CD14-positive monocyte (primary cell): ENCODE data around the gene GOLGA6L7. TPM values are rescaled to one million over a fixed set of nuclear protein-coding genes. Genes with fewer than 3 reads are reported as not detected.

ENCODE experiments used
- DNase-seq, 3 donors: peaks; one replicate each; pipeline ENCODE4 v3.0.0-alpha.2; 2011 to 2022
- H2AFZ ChIP-seq: 2 replicates; pipeline ENCODE4 v1.6.0; 2012; ENCODE audit warnings: mild to moderate bottlenecking, low read depth, low read length, inconsistent platforms; ENCODE audit not compliant: insufficient read depth, poor library complexity, severe bottlenecking
- H3K27ac ChIP-seq, 2 donors: 1 replicate in 1 of 2; 2 replicates in 1 of 2; pipeline ENCODE4 v1.5.1; 2012 to 2013; ENCODE audit warnings: low read length in 2 of 2, control low read depth in 1 of 2, inconsistent platforms in 1 of 2, low read depth in 1 of 2, mild to moderate bottlenecking in 1 of 2
- H3K27me3 ChIP-seq, 2 donors: one replicate each; pipeline versions ENCODE4 v1.6.0 to v1.6.1; 2011 to 2013; ENCODE audit warnings: low read length in 2 of 2; ENCODE audit not compliant: control insufficient read depth in 2 of 2, insufficient read depth in 2 of 2
- H3K36me3 ChIP-seq, 2 donors: replicated peaks in 1 of 2; 1 replicate in 1 of 2; 2 replicates in 1 of 2; pipeline versions ENCODE4 v1.5.1 to v1.6.1; 2012 to 2013; ENCODE audit warnings: low read length in 2 of 2, control low read depth in 1 of 2, inconsistent platforms in 1 of 2, mild to moderate bottlenecking in 1 of 2; ENCODE audit not compliant: insufficient read depth in 2 of 2, control insufficient read depth in 1 of 2
- H3K4me1 ChIP-seq, 2 donors: 1 replicate in 1 of 2; 2 replicates in 1 of 2; pipeline versions ENCODE4 v1.5.1 to v1.6.1; 2012 to 2013; ENCODE audit warnings: low read length in 2 of 2, control low read depth in 1 of 2, inconsistent platforms in 1 of 2, mild to moderate bottlenecking in 1 of 2, moderate library complexity in 1 of 2; ENCODE audit not compliant: insufficient read depth in 2 of 2, control insufficient read depth in 1 of 2
- H3K4me2 ChIP-seq: replicated peaks from 2 replicates; pipeline ENCODE3; 2012; ENCODE audit warnings: low read length, moderate library complexity, mild to moderate bottlenecking; ENCODE audit not compliant: poor library complexity, severe bottlenecking; ENCODE audit errors: extremely low read depth
- H3K4me3 ChIP-seq, 3 experiments: fragments of 200-600 bp in 1 of 3; sonication (generic) in 1 of 3; replicated peaks in 1 of 3; 1 replicate in 2 of 3; 2 replicates in 1 of 3; pipeline ENCODE4 v1.5.1; 2011 to 2013; ENCODE audit warnings: low read length in 3 of 3, mild to moderate bottlenecking in 3 of 3, control low read depth in 2 of 3, low read depth in 2 of 3, inconsistent platforms in 1 of 3, moderate library complexity in 1 of 3
- H3K79me2 ChIP-seq: 2 replicates; pipeline ENCODE4 v1.6.0; 2012; ENCODE audit warnings: mild to moderate bottlenecking, control low read depth, inconsistent platforms, low read length, moderate library complexity; ENCODE audit not compliant: insufficient read depth
- H3K9ac ChIP-seq: 2 replicates; pipeline ENCODE4 v1.6.0; 2017; ENCODE audit warnings: low read length, mild to moderate bottlenecking; ENCODE audit not compliant: insufficient read depth, poor library complexity, severe bottlenecking
- H3K9me3 ChIP-seq, 2 donors: replicated peaks in 1 of 2; 1 replicate in 1 of 2; 2 replicates in 1 of 2; pipeline versions ENCODE4 v1.5.1 to v1.6.1; 2012 to 2013; ENCODE audit warnings: low read length in 2 of 2, control low read depth in 1 of 2; ENCODE audit not compliant: control insufficient read depth in 1 of 2, insufficient read depth in 1 of 2
- H4K20me1 ChIP-seq: 2 replicates; pipeline ENCODE4 v1.6.0; 2012; ENCODE audit warnings: mild to moderate bottlenecking, low read length, control low read depth, moderate library complexity; ENCODE audit not compliant: insufficient read depth
- H3K27ac Mint-ChIP-seq, 7 donors: one replicate each; pipeline ENCODE4 v1.8.0; 2020; ENCODE audit warnings: mild to moderate bottlenecking in 7 of 7, mixed read lengths in 7 of 7, moderate library complexity in 6 of 7, inconsistent platforms in 2 of 7
- H3K27me3 Mint-ChIP-seq, 3 donors: one replicate each; pipeline ENCODE4 v1.8.0; 2021 to 2022; ENCODE audit warnings: low read depth in 3 of 3, mild to moderate bottlenecking in 3 of 3, mixed read lengths in 3 of 3, moderate library complexity in 3 of 3, inconsistent platforms in 1 of 3
- H3K36me3 Mint-ChIP-seq, 2 donors: one replicate each; pipeline ENCODE4 v1.8.0; 2020; ENCODE audit warnings: mixed read lengths in 2 of 2, inconsistent platforms in 1 of 2, mild to moderate bottlenecking in 1 of 2
- H3K4me1 Mint-ChIP-seq: one replicate; pipeline ENCODE4 v1.8.0; 2020; ENCODE audit warnings: mild to moderate bottlenecking, mixed read lengths
- H3K4me3 Mint-ChIP-seq, 2 donors: one replicate each; pipeline ENCODE4 v1.8.0; 2020; ENCODE audit warnings: mild to moderate bottlenecking in 2 of 2, mixed read lengths in 2 of 2, moderate library complexity in 1 of 2
- H3K9me3 Mint-ChIP-seq, 7 donors: one replicate each; pipeline ENCODE4 v1.8.0; 2020 to 2022; ENCODE audit warnings: mixed read lengths in 7 of 7, mild to moderate bottlenecking in 6 of 7, moderate library complexity in 6 of 7, inconsistent platforms in 2 of 7
- WGBS: methylation state at CpG from one replicate; pipeline ENCODE4 v1.1.5; 2013; ENCODE audit warnings: missing lambda C conversion rate; ENCODE audit not compliant: insufficient coverage; 5-methylcytosine and 5-hydroxymethylcytosine counted together
- intact Hi-C, 2 donors: fragments of 100-400 bp; cut with micrococcal nuclease; formaldehyde crosslinking; loops; one replicate each; pipeline versions ENCODE4 v1.15.0 to v1.15.1; 2023
- polyA plus RNA-seq, 3 donors: library from polyadenylated mRNA; depleted of rRNA in 1 of 3; unstranded in 2 of 3; stranded (reverse) in 1 of 3; fragments of 300-500 nt in 2 of 3; fragments of >200 nt in 1 of 3; fragmentation: Illumina TruSeq in 2 of 3; gene quantifications; 1 replicate in 2 of 3; 2 replicates in 1 of 3; pipeline ENCODE4 v1.2.3, GENCODE V29; 2012 to 2021
- TF ChIP-seq, protein P1 (sequence below): fragments of 200-600 bp; IDR thresholded peaks from one replicate; pipeline ENCODE4 v1.8.0; 2022; ENCODE audit warnings: antibody characterized with exemption, mild to moderate bottlenecking

The GOLGA6L7 gene
- polyA plus RNA-seq, 3 donors: not detected

DNA sequence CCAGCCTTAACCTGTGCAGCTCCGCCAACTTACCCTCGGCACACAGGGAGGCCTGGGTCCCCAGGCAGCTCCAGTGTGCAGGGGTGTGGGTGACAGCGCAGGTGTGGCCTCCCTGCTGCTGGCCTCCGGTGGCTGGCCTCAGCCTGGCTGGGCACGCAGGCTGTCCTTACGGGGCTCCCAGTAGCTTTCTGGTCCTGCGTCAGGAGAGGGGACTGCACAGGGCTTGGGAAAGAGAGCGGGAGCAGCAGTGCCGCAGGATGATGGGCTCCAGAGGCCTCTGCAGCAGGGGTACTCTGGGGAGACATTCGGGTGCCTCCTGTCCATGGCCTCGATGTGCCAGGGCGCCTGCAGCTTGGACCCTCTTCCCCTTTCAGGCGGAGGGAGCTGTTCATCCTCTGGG is 46.7 kb upstream of the GOLGA6L7 start:
- H3K27ac ChIP-seq: no peak overlapping the region
- no peak overlapping the region for H3K9ac ChIP-seq
- intact Hi-C loops: no loop called here
- H3K4me3 Mint-ChIP-seq: no peak overlapping the region
- H2AFZ ChIP-seq: no peak overlapping the region
- no peaks in the 10 kb centered on the region for H3K9me3 ChIP-seq
- peaks cover 0 to 2% (median 0%) of the 10 kb centered on the region in 7 donors for H3K9me3 Mint-ChIP-seq
- H4K20me1 ChIP-seq: no peaks in the 10 kb centered on the region
- no peaks in the 10 kb centered on the region for H3K27me3 ChIP-seq
- DNase-seq: no peak
- TF ChIP-seq, protein P1, sequence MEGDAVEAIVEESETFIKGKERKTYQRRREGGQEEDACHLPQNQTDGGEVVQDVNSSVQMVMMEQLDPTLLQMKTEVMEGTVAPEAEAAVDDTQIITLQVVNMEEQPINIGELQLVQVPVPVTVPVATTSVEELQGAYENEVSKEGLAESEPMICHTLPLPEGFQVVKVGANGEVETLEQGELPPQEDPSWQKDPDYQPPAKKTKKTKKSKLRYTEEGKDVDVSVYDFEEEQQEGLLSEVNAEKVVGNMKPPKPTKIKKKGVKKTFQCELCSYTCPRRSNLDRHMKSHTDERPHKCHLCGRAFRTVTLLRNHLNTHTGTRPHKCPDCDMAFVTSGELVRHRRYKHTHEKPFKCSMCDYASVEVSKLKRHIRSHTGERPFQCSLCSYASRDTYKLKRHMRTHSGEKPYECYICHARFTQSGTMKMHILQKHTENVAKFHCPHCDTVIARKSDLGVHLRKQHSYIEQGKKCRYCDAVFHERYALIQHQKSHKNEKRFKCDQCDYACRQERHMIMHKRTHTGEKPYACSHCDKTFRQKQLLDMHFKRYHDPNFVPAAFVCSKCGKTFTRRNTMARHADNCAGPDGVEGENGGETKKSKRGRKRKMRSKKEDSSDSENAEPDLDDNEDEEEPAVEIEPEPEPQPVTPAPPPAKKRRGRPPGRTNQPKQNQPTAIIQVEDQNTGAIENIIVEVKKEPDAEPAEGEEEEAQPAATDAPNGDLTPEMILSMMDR: no peak
- H3K4me1 ChIP-seq: no peaks in the 10 kb centered on the region
- no peak overlapping the region for H3K27ac Mint-ChIP-seq
- no peaks in the 10 kb centered on the region for H3K36me3 ChIP-seq
- H3K79me2 ChIP-seq: no peaks in the 10 kb centered on the region
- peaks cover 6% of the 10 kb centered on the region for H3K4me1 Mint-ChIP-seq
- peaks cover 4 to 15% (median 12%) of the 10 kb centered on the region in 3 donors for H3K27me3 Mint-ChIP-seq
- WGBS: 89% methylated on average over 10 of the region's 13 CpGs
- no peak overlapping the region for H3K4me2 ChIP-seq
- no peaks in the 10 kb centered on the region for H3K36me3 Mint-ChIP-seq
- H3K4me3 ChIP-seq: no peak overlapping the region

DNA sequence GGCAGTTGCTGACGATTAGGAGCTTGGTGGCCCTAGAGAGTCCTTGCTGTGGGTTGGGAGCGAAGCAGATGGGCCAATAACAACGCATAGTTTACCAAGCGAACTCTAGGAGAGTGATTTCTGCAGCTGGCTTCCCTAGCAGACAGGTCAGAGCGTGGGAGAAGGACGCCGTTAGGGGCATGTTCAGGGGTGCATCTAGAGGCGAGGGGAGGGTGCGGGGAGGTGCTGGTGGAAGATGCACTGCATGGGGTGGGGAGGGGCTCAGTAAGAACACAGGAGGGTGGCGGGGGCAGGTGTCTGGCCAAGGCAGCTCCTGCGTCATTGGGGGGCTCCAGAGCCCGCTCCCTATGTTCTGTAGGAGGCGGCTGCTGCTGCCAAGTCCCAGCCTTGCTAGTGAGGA is 46.2 kb upstream of the GOLGA6L7 start:
- TF ChIP-seq, protein P1: no peak
- no peak for DNase-seq
- Histone ChIP-seq H3K36me3 (no peaks in the 10 kb centered on the region), H3K79me2 (no peaks in the 10 kb centered on the region), H2AFZ (no peak overlapping the region), H3K27me3 (no peaks in the 10 kb centered on the region), H3K4me3 (no peak overlapping the region), H3K9me3 (no peaks in the 10 kb centered on the region), H3K27ac (no peak overlapping the region), H4K20me1 (no peaks in the 10 kb centered on the region), H3K4me2 (no peak overlapping the region), H3K9ac (no peak overlapping the region), H3K4me1 (no peaks in the 10 kb centered on the region)
- Mint-ChIP-seq H3K4me3 (no peak overlapping the region), H3K36me3 (no peaks in the 10 kb centered on the region), H3K27me3 (peaks cover 3 to 15% (median 13%) of the 10 kb centered on the region in 3 donors), H3K27ac (peak overlapping the region in 1 of 7 donors; percentile 66), H3K9me3 (peaks cover 0 to 2% (median 0%) of the 10 kb centered on the region in 7 donors), H3K4me1 (peaks cover 6% of the 10 kb centered on the region)
- 92% methylated on average over 13 of the region's 13 CpGs for WGBS
- intact Hi-C loops: no loop called here
